NCI-H510A (cell line): ENCODE results near the gene ZNF778.
"Not testable (repeated sequence)": the region's sequence is repeated elsewhere in the genome, so short reads cannot be mapped to it uniquely, and the experiment has no call there.

Source experiments
- DNase-seq: peaks from one replicate; lab custom pipeline; 2025; lab: John Stamatoyannopoulos, UW

ZNF778 gene

GRCh38 chr16:89183463-89183862 lies 34.0 kb upstream of the ZNF778 start:
- no peak for DNase-seq

- DNase-seq: no peak
These were observed 33.4 kb upstream of the ZNF778 start for GRCh38 chr16:89183975-89184676.

GRCh38 chr16:89184677-89184932 lies 32.9 kb upstream of the ZNF778 start:
- DNase-seq: no peak

GRCh38 chr16:89184933-89185794 lies 32.3 kb upstream of the ZNF778 start:
- DNase-seq: no peak

GRCh38 chr16:89185887-89186592 lies 31.5 kb upstream of the ZNF778 start:
- DNase-seq: not testable (repeated sequence)

GRCh38 chr16:89186593-89187031 lies 30.9 kb upstream of the ZNF778 start:
- not testable (repeated sequence) for DNase-seq

GRCh38 chr16:89187032-89187769 lies 30.3 kb upstream of the ZNF778 start:
- no peak for DNase-seq

GRCh38 chr16:89187770-89188392 lies 29.6 kb upstream of the ZNF778 start:
- no peak for DNase-seq

- DNase-seq: not testable (repeated sequence)
These were observed 28.8 kb upstream of the ZNF778 start for GRCh38 chr16:89188471-89189357.

- DNase-seq: no peak
These were observed 28.0 kb upstream of the ZNF778 start for GRCh38 chr16:89189358-89190025.

- DNase-seq: no peak
These were observed 27.1 kb upstream of the ZNF778 start for GRCh38 chr16:89190150-89190958.

GRCh38 chr16:89191033-89191900 lies 26.2 kb upstream of the ZNF778 start:
- DNase-seq: no peak

GRCh38 chr16:89191901-89192185 lies 25.7 kb upstream of the ZNF778 start:
- DNase-seq: no peak

GRCh38 chr16:89192186-89192955 lies 25.1 kb upstream of the ZNF778 start:
- not testable (repeated sequence) for DNase-seq

- no peak for DNase-seq
These were observed 24.4 kb upstream of the ZNF778 start for GRCh38 chr16:89192956-89193575.

- DNase-seq: no peak
These were observed 23.8 kb upstream of the ZNF778 start for GRCh38 chr16:89193576-89194293.
